Measurements from ENCODE around the gene KIAA1671. TPM values are rescaled to one million over a fixed set of nuclear protein-coding genes. Genes with fewer than 3 reads are reported as not detected.

KIAA1671 gene
- total and polyA plus RNA-seq, 2 of the 13 experiments (the other 11 are each of a cell fraction or from before 2014, with no cell fraction given) = 13.5 to 13.6 TPM

DNA sequence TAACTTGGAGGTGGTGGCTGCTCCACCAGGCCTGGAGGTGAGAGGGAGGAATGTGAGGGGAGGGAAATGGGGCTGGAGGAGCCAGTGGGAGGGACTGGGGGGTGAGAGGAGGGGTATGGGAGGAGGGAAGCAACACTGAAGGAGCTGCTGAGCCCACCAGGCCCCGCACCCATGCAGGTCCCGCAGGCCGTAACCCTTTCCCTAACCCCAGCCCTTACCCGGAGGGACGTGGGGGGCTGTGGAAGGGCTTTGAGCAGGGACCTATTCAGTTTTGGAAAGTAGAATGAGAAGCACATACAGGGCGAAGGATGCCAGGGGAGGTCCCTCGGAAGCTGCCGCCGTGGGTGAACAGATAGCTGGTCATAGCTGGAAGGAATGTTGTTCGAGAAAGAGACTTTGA, 213.3 kb downstream of the KIAA1671 start:
- Histone ChIP-seq H3K4me3 (replicated peaks in 1 of 3; ENCODE audit: insufficient read depth in 1 of 3, low read depth in 2 of 3, low read length in 3 of 3) (no peak overlapping the region), H3K27me3 (ENCODE audit: control insufficient read depth in 1 of 2, insufficient read depth in 2 of 2, low read length in 2 of 2) (no peaks in the 10 kb centered on the region), H3K9ac (ENCODE audit: insufficient read depth, low read depth, low read length) (no peak overlapping the region), H4K20me1 (ENCODE audit: insufficient read depth, low read length) (peaks cover 12% of the 10 kb centered on the region), H3K9me3 (ENCODE audit: low read length) (no peaks in the 10 kb centered on the region), H3K4me1 (ENCODE audit: insufficient read depth, low read length) (peaks cover 72% of the 10 kb centered on the region), H2AFZ (ENCODE audit: low read length) (no peak overlapping the region), H3K4me2 (ENCODE audit: low read depth, low read length) (no peak overlapping the region), H3K79me2 (ENCODE audit: insufficient read depth, low read length) (peaks cover 5% of the 10 kb centered on the region), H3K27ac (ENCODE audit: extremely low read length, insufficient read depth, low read length) (no peak overlapping the region), H3K36me3 (replicated peaks in 1 of 2; ENCODE audit: control insufficient read depth in 1 of 2, insufficient read depth in 2 of 2, low read length in 2 of 2) (peaks cover 0 to 1% of the 10 kb centered on the region in 2 experiments; a peak in 2 of 5 replicates)
- no peak for FAIRE-seq
- ChIA-PET POLR2A (interaction anchor here (1.5 kb wide), 1 partner anchor 55 kb away, joined by 9 read pairs; no protein-coding TSS in a partner anchor), CTCF (ENCODE audit: low intra/inter-chr PET ratio, low total read pairs) (no interaction called here)
- TF ChIP-seq MYNN (CRISPR knock-in tag; IDR thresholded peaks at IDR 0.05; ENCODE audit: low read depth) (no peak), TMF1 (CRISPR knock-in tag; IDR thresholded peaks at IDR 0.05; ENCODE audit: low read depth) (no peak), WIZ (CRISPR knock-in tag; IDR thresholded peaks at IDR 0.05) (no peak), TEAD3 (CRISPR knock-in tag; optimal IDR thresholded peaks at IDR 0.05; ENCODE audit: borderline replicate concordance) (no peak), ZNF432 (CRISPR knock-in tag; IDR thresholded peaks at IDR 0.05; ENCODE audit: borderline replicate concordance) (no peak), PHB2 (IDR thresholded peaks at IDR 0.05; ENCODE audit: partially characterized antibody) (no peak), AKAP8 (CRISPR knock-in tag; IDR thresholded peaks at IDR 0.05) (no peak), ZNF383 (CRISPR knock-in tag; IDR thresholded peaks at IDR 0.05; ENCODE audit: borderline replicate concordance) (no peak), TOPORS (CRISPR knock-in tag; IDR thresholded peaks at IDR 0.05) (no peak), PCBP2 (optimal IDR thresholded peaks at IDR 0.05; ENCODE audit: low read depth, low read length, poor library complexity, severe bottlenecking) (no peak), MTA1 (CRISPR knock-in tag; IDR thresholded peaks at IDR 0.05; ENCODE audit: borderline replicate concordance) (no peak), TP53 (CRISPR knock-in tag; conservative IDR thresholded peaks at IDR 0.05) (no peak), POLR2G (IDR thresholded peaks at IDR 0.05; ENCODE audit: low read depth, low read length) (no peak)
- TF ChIP-seq, protein P1, sequence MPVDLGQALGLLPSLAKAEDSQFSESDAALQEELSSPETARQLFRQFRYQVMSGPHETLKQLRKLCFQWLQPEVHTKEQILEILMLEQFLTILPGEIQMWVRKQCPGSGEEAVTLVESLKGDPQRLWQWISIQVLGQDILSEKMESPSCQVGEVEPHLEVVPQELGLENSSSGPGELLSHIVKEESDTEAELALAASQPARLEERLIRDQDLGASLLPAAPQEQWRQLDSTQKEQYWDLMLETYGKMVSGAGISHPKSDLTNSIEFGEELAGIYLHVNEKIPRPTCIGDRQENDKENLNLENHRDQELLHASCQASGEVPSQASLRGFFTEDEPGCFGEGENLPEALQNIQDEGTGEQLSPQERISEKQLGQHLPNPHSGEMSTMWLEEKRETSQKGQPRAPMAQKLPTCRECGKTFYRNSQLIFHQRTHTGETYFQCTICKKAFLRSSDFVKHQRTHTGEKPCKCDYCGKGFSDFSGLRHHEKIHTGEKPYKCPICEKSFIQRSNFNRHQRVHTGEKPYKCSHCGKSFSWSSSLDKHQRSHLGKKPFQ (CRISPR knock-in tag; IDR thresholded peaks at IDR 0.05; ENCODE audit: insufficient replicate concordance) = no peak
- TF ChIP-seq, protein P2, sequence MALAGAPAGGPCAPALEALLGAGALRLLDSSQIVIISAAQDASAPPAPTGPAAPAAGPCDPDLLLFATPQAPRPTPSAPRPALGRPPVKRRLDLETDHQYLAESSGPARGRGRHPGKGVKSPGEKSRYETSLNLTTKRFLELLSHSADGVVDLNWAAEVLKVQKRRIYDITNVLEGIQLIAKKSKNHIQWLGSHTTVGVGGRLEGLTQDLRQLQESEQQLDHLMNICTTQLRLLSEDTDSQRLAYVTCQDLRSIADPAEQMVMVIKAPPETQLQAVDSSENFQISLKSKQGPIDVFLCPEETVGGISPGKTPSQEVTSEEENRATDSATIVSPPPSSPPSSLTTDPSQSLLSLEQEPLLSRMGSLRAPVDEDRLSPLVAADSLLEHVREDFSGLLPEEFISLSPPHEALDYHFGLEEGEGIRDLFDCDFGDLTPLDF (CRISPR knock-in tag; IDR thresholded peaks at IDR 0.05) = no peak
- TF ChIP-seq, protein P3, sequence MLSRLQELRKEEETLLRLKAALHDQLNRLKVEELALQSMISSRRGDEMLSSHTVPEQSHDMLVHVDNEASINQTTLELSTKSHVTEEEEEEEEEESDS (CRISPR knock-in tag; IDR thresholded peaks at IDR 0.05; ENCODE audit: borderline replicate concordance) = no peak
- TF ChIP-seq, protein P4, sequence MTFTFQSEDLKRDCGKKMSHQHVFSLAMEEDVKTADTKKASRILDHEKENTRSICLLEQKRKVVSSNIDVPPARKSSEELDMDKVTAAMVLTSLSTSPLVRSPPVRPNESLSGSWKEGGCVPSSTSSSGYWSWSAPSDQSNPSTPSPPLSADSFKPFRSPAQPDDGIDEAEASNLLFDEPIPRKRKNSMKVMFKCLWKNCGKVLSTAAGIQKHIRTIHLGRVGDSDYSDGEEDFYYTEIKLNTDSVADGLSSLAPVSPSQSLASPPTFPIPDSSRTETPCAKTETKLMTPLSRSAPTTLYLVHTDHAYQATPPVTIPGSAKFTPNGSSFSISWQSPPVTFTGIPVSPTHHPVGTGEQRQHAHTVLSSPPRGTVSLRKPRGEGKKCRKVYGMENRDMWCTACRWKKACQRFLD (CRISPR knock-in tag; IDR thresholded peaks at IDR 0.05; ENCODE audit: borderline replicate concordance) = no peak
- TF ChIP-seq, protein P5, sequence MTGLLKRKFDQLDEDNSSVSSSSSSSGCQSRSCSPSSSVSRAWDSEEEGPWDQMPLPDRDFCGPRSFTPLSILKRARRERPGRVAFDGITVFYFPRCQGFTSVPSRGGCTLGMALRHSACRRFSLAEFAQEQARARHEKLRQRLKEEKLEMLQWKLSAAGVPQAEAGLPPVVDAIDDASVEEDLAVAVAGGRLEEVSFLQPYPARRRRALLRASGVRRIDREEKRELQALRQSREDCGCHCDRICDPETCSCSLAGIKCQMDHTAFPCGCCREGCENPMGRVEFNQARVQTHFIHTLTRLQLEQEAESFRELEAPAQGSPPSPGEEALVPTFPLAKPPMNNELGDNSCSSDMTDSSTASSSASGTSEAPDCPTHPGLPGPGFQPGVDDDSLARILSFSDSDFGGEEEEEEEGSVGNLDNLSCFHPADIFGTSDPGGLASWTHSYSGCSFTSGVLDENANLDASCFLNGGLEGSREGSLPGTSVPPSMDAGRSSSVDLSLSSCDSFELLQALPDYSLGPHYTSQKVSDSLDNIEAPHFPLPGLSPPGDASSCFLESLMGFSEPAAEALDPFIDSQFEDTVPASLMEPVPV (CRISPR knock-in tag; IDR thresholded peaks at IDR 0.05) = no peak
- no peak for DNase-seq (ENCODE audit: low spot score)
- intact Hi-C loops (cut with micrococcal nuclease; ENCODE audit: unreplicated experiment) = no loop called here
- no peak for ATAC-seq
- no TSS peak for BruUV-seq (replicated peaks)
- in situ Hi-C loops (cut with HindIII; ENCODE audit: extremely low pct_ligation_motif_present, low pct_unique_long_range_greater_than_20kb) = no loop called here
- WGBS (ENCODE audit: low lambda C conversion rate) = 98% methylated on average over 10 of the region's 10 CpGs
